Panc1 (cell line): ENCODE measurements around the gene CAD.

ENCODE experiments used
- POLR2AphosphoS5 ChIP-seq: IDR thresholded peaks from 2 replicates; pipeline ENCODE4 v1.6.1; 2012; ENCODE audit warnings: mild to moderate bottlenecking, low read depth, low read length, moderate library complexity
- TCF7L2 ChIP-seq: IDR thresholded peaks from 2 replicates; pipeline ENCODE4 v1.6.1; 2011; ENCODE audit warnings: mild to moderate bottlenecking, low read depth, low read length, inconsistent platforms
- TF ChIP-seq, protein P1 (sequence below): fragments of 450-650 bp; IDR thresholded peaks from 2 replicates; pipeline ENCODE4 v1.5.1; 2017; ENCODE audit warnings: mild to moderate bottlenecking
- TF ChIP-seq, protein P2 (sequence below), 2 experiments: IDR thresholded peaks; 2 replicates each; pipeline ENCODE4 v1.6.1; 2011 to 2012; ENCODE audit warnings: low read depth in 2 of 2, control low read depth in 1 of 2, low read length in 1 of 2, mild to moderate bottlenecking in 1 of 2, moderate library complexity in 1 of 2; ENCODE audit not compliant: insufficient read depth in 1 of 2

DNA sequence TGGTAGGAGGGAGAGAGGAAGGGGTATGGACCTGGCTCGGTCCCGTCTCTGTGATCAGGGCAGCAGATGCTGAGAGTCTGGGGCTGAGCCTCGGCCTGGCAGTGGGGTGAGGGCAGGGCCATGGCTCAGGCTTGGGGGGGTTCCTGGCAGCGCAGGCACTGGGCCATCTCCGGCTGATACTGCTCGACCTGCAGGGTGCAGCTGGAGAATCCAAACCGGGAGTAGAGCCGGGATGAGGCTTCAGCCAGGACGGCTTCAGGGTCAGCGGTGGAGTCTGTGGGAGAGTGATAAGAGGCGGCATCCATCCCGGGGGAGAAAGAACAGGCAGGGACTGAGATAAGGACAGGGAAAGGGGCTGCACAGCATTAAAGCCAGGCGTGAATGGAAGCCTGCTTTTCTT is 38.0 kb downstream of the CAD start:
- TF ChIP-seq, protein P1, sequence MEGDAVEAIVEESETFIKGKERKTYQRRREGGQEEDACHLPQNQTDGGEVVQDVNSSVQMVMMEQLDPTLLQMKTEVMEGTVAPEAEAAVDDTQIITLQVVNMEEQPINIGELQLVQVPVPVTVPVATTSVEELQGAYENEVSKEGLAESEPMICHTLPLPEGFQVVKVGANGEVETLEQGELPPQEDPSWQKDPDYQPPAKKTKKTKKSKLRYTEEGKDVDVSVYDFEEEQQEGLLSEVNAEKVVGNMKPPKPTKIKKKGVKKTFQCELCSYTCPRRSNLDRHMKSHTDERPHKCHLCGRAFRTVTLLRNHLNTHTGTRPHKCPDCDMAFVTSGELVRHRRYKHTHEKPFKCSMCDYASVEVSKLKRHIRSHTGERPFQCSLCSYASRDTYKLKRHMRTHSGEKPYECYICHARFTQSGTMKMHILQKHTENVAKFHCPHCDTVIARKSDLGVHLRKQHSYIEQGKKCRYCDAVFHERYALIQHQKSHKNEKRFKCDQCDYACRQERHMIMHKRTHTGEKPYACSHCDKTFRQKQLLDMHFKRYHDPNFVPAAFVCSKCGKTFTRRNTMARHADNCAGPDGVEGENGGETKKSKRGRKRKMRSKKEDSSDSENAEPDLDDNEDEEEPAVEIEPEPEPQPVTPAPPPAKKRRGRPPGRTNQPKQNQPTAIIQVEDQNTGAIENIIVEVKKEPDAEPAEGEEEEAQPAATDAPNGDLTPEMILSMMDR = no peak
- TF ChIP-seq POLR2AphosphoS5 = no peak
- TF ChIP-seq TCF7L2 = no peak
- TF ChIP-seq, protein P2, sequence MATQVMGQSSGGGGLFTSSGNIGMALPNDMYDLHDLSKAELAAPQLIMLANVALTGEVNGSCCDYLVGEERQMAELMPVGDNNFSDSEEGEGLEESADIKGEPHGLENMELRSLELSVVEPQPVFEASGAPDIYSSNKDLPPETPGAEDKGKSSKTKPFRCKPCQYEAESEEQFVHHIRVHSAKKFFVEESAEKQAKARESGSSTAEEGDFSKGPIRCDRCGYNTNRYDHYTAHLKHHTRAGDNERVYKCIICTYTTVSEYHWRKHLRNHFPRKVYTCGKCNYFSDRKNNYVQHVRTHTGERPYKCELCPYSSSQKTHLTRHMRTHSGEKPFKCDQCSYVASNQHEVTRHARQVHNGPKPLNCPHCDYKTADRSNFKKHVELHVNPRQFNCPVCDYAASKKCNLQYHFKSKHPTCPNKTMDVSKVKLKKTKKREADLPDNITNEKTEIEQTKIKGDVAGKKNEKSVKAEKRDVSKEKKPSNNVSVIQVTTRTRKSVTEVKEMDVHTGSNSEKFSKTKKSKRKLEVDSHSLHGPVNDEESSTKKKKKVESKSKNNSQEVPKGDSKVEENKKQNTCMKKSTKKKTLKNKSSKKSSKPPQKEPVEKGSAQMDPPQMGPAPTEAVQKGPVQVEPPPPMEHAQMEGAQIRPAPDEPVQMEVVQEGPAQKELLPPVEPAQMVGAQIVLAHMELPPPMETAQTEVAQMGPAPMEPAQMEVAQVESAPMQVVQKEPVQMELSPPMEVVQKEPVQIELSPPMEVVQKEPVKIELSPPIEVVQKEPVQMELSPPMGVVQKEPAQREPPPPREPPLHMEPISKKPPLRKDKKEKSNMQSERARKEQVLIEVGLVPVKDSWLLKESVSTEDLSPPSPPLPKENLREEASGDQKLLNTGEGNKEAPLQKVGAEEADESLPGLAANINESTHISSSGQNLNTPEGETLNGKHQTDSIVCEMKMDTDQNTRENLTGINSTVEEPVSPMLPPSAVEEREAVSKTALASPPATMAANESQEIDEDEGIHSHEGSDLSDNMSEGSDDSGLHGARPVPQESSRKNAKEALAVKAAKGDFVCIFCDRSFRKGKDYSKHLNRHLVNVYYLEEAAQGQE (IDR thresholded peaks at IDR 0.05; ENCODE audit: insufficient read depth in 1 of 2, low read depth in 2 of 2, low read length in 1 of 2) = no peak
